Measurements from ENCODE around the gene OSBPL1A.

OSBPL1A gene

DNA sequence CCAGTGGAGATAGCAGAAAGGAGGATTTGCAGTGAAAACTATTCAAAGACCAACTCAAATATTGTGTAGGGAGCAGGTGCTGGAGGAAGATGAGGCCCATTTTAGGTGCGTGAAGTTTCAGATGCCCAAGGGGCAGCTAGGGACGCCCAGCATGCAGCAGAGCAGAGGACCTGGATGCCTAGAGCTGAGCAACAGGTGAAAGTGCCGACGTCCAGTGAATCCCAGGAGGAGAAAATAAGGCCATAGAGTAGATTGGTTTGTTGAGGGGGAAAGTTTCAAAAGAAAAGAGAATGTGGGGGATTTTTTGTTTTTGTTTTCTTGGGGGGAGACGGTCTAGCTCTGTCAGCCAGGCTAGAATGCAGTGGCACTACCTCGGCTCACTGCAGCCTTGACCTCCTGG is 53.1 kb downstream of the OSBPL1A start:
- no peak for FAIRE-seq

DNA sequence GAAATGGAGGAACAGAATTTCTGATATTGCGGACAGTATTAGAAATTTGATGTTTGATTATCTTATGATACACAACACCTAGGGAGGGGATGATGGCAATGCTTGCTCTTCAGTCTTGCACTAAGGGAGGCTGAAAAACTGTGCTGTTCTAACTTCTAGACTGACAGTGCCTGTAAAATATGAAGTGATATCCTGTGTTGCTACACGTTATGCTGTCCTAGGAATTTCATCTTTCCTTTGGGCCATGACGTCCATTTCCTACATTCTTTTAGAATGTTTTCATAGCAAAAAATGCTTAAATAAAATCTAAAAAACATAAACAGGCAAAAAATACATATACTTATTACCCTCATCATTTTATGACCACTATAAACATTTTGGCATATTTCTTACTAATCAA is 55.3 kb downstream of the OSBPL1A start:
- DNase-seq (ENCODE audit: low spot score) = no peak
- no peak for FAIRE-seq

More for the DNA sequence above, 53.1 kb downstream of the OSBPL1A start:
- DNase-seq (ENCODE audit: low spot score) = no peak

DNA sequence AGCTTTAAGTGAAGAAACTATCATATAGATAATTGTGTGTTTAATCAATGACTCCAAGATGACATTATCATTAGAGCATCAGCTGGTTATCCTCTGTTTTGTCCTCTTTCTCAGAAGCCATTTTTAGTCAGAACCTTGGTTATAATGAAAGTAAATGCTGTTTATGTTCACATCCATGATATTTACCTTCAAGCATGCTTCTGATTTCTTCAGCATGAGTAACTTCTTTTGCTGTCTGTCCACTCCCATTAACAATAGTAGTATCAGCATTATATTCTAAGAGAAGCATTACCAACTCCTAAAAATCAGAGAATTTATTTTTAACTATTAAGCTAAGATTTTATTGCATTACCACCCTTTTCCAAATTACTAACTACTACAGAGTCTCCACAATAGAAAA is 56.3 kb downstream of the OSBPL1A start:
- no peak for DNase-seq (ENCODE audit: low spot score)
- no peak for FAIRE-seq

DNA sequence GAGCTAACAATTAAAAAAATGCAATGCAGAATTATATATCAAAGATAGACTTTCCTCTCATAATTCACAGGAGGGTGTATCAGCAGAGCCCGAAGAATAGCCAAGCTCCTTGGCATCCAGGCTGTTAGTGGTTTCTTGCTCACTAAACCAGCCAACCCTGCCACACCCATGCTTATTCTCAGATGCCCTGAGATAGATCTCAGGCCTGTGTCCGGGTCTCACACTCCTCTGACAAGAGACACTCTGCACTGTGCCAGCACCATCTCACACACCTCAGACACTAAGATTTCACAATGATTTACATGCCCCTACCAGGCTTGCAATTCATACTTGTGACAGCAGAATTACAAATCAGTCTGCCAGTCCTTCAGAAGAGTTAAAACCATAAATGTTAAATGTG is 64.5 kb downstream of the OSBPL1A start:
- DNase-seq (ENCODE audit: low spot score) = no peak
- no peak for FAIRE-seq

DNA sequence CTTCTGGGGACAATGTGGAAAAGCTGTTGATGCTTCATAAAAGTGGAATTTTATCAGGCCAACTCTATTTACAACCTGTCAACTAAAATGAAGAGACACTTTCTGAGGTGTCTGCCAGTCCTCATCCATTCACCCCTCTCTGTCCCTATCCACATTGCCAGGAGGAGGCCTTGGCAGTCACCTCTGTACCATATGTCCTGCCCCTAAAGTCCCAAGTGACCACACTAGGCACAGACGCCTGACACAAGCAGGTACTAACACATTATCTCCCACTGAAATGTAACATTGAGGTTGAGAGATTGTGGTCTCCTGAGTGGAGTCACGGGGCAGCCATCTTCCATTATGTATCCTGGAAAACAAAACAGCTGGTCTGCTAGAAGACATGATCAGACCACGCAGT is 71.4 kb downstream of the OSBPL1A start:
- no peak for DNase-seq (ENCODE audit: low spot score)

DNA sequence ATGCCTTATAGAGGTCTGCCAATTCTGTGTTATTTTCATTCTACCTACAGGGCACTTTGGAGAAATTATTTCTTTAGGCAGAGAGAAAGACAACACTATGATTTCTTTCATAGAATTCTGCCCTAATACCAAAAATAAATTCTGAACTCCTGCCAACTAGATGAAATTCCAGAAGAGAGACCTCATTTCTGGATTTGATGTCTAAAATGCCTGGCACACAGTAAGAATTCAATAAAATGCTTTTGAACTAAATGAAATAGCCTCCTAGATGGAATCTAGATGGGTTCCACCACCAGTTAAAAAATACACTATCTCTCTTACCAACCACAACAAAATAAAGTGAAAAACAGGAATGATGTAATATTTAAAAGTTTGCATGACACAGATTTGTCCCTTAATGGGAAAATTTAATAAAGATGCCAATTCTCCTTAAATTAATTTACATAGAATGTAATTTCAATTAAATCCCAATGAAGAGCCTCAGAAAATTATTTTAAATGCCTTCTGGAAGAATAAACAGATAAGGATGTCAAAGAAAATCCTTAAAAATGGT is 75.0 kb downstream of the OSBPL1A start:
- FAIRE-seq = no peak
- no peak for DNase-seq (ENCODE audit: low spot score)

More for the DNA sequence above, 71.4 kb downstream of the OSBPL1A start:
- no peak for FAIRE-seq

DNA sequence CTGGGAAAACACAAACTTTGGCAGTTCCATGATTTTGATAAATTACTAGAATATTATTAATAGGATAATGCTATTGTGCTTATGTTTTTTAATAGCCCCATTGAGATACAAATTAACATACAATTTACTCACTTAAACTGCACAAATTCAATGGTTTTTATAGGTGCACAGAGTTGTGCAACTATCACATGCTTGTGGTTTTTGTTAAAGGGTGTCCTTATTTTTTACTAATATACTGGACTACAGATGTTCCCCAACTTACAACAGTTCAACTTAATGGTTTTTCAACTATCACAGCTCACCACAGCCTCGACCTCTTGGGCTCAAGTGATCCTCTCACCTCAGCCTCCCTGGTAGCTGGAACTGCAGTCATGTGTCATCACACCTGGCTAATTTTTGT is 76.6 kb downstream of the OSBPL1A start:
- FAIRE-seq (no peak), DNase-seq (ENCODE audit: low spot score) (no peak)

DNA sequence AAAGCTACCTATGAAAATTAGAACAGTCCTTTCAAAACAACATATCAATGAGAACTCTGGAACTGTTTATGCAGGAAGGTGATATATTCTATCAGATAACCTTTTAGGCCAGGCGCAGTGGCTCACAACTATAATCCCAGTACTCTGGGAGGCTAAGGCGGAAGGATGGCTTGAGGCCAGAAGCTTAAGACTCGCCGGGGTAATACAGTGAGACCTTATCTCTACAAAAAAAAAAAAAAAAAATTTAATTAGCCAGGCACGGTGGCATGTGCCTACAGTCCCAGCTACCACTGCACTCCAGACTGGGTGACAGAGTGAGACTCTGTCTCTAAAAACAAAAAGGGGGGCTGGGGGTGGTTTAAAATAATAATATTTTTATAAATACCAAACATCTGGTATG is 77.9 kb downstream of the OSBPL1A start:
- no peak for FAIRE-seq
- DNase-seq (ENCODE audit: low spot score) = no peak

DNA sequence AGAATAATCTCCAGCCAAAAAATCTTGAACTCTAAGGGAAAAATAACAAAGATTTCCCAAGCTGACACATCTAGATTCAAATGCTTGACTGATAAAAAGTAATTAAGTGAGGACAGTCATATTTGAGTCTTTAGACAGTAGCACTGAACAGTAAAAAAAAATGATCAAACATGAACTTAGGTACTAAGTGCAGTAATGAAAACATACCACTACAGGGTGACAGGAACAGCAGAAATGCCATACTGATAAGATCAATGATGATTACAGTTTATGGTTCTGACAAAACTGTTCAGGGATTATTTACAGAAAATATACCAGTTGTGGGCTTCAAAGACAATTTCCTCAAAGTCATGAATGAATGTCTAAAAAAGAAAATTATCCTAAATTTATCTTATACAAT is 80.3 kb downstream of the OSBPL1A start:
- DNase-seq (ENCODE audit: low spot score) (no peak), FAIRE-seq (no peak)

DNA sequence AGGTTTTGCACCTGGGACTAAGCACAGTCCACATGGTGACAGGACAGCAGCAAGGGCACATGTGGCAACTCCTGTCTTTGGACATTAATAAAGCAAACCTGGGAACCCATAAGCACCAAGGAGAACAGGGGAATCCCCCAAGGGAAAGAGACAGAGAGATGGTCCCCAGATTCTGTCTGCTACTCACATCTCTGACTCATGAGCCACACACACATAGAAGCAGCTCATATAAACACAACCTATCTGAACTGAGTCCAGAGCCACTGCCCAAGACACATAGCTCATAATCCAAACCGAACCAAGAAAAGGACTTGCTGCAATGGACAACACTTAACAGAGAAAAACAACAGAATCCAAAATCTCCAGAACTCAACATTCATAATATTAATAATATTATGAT is 82.5 kb downstream of the OSBPL1A start:
- DNase-seq (ENCODE audit: low spot score) (no peak), FAIRE-seq (no peak)

DNA sequence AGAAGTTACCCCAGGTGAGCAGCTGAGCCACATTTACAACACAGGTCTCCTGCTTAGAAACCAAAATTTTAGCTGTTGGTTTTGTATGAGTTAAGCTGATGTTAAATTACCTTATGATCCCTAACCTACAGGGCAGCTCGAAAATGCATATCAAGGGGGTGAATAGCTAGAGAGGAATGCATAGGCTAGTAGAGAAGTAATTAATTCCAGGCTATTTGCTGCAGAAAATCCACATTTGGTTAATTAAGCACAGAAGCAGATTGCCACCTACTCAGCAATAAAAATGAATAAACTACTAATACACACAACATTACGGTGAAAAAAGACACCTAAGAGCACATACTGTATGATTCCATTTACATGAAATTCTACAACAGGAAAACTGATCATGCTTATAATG is 91.4 kb downstream of the OSBPL1A start:
- no peak for DNase-seq (ENCODE audit: low spot score)
- no peak for FAIRE-seq

DNA sequence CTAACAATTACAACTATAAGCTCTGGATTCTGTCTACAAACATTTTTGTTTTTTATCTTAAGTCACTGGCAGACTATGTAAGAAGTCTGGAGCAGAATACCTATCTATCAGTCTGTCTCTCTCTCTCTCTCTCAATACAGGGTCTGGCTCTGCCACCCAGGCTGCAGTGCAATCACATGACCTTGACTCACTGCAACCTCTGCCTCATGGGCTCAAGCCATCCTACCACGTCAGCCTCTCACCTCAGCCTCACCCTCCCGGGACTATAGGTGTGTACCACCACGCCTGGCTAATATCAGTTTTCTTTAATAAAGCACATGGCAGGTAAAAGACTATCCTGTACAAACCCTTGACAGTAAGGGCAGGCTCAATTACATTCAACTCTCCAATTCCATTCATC is 96.9 kb downstream of the OSBPL1A start:
- no peak for DNase-seq (ENCODE audit: low spot score)
- FAIRE-seq = no peak

DNA sequence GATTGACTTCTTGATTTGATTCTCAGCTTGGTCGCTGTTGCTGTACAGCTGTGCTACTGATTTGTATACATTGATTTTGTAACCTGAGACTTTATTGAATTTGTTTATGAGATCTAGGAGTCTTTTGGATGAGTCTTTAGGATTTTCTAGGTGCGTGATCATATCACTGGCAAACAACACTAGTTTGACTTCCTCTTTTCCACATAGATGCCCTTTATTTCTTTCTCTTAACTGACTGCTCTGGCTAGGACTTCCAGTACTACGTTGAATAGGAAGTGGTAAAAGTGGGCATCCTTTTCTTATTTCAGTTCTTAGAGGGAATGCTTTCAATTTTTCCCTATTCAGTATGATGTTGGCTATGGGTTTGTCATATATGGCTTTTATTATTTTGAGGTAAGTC is 101.3 kb downstream of the OSBPL1A start:
- DNase-seq (ENCODE audit: low spot score) = no peak
- FAIRE-seq = no peak

DNA sequence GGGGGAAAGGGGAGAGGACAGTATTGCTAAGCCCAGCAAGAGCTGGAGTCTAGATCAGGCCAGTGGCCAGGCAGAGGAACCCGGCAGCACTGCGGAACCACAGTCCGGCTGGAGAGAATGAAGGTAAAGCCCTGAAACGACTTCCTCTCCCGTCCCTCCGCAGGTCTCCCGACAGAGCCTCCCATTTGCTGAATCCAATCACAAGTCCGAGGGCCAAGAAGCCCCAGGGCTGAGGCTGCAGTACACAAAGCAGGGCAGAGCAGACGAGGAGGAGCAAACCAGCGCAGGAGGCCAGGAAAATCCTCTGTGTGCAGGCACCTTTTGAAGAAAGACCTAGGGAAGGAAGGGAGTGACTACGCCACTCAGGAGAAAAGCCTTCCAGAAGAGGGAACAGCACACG is 104.4 kb downstream of the OSBPL1A start:
- DNase-seq (ENCODE audit: low spot score) = no peak
- no peak for FAIRE-seq

DNA sequence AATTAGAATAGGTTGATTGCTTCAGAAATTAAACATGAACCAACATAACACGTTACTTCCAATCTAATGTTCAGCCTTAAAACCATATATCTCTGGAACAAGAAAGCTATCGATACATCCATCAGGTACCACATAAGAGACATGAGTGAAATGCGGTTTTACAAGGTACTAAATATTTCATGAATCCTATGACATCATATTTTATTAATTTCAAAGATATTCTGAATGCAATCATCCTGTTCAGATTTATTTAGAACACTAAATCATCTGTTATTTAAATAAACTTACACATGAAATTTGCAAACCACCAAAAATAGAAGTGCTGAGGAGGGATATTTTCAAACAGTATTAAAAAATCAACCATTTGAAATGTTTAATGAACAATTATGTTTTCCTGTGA is 119.0 kb downstream of the OSBPL1A start:
- DNase-seq (ENCODE audit: low spot score) = no peak
- no peak for FAIRE-seq

DNA sequence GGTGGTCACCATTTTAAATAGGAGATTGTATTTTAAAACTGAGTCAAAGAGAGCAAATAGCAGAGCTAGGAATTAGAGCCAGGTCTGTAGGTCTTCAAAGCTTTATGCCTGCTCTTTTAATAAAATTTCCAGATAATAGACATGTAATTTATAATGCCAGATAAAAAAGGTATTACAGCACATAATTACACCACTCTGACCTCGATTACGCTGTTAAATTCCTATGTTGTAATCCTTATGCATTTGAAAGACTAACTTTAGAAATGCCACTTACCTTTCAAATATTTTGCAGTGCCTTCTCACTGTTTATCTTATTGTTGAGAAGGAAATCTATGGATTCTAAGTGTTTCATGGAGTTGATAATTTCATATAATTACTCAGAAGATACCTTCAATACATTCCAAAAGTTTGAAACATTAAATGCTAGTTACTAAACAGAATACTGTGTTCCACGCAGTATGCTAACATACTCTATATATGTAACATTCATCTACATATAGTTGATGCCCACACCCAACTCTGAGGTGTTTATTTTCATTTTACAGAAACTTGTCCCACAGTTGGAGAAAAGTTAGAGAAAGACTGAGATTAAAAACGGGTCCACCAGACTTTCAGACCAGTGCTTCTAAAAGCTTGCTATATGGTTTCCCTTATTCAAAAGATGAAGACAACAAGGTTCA is 120.0 kb downstream of the OSBPL1A start:
- DNase-seq (ENCODE audit: low spot score) (no peak), FAIRE-seq (no peak)

DNA sequence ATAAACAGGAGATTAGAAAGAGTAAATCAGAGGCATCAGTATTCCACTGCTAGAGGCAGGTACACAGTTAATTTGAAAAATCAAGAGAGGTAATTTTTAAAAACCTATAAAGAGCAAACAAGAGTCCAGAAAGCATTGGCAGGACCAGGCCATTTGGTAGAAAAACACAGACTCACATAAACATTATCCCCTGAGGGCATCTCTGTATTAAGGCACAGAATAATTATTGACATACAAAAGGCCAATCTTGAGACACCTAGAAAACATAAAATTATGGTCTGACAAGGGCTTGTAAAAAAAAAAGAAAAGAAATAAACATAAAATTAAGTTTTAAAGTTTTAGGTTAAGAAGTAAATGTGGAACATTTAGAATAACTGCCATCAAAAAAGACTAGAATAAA is 120.6 kb downstream of the OSBPL1A start:
- DNase-seq (ENCODE audit: low spot score) = no peak
- FAIRE-seq = no peak

DNA sequence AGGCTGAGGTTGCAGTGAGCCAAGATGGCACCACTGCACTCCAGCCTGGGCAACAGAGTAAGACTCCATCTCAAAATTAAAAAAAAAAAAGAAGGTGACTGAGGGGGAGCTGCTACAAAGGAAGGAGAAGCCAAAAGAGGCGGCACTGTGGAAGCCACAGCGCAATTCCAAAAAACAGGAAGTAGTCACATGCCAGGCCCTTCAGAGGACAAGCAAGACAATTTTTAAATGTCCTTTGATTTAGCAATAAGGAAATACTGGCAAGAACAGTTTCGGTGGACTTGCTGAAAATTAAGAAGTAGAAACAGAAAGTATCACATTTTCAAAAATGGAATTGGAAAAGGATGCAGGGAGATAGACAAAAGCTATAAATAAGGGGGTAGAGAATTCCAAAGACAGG is 122.8 kb downstream of the OSBPL1A start:
- DNase-seq (ENCODE audit: low spot score) = no peak
- FAIRE-seq = no peak

DNA sequence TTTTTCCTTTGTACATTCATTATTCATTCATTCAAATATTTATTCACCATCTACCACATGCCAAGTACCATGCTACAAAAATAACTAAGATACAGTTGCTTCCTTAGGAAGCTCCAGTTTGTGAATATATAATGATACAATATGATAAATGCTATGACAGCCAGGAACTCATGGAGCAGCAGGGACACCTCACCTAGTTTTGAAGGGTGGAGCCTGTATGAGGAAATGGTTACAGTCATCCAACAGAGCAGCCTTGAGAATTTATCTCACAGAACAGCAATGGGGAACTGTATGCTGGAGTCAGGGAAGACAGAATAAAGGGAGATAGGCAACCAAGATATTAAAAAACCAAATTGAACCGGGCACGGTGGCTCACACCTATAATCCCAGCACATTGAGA is 124.0 kb downstream of the OSBPL1A start:
- FAIRE-seq = no peak
- no peak for DNase-seq (ENCODE audit: low spot score)

DNA sequence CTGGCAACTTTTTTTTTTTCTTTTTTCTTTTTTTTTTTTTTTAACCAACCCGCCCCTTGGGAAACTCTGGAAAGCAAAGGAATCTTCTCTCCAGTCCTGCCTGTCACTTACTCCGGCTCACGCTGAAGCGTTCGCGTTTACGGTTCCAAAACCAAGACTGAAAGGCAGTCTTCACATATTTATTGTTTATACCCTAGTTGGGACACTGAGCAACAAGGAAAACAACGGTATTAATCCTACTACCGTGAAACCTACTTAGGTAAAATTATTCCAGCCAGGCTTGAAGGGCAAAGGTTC is 125.4 kb downstream of the OSBPL1A start:
- no peak for FAIRE-seq
- DNase-seq (ENCODE audit: low spot score) = no peak

DNA sequence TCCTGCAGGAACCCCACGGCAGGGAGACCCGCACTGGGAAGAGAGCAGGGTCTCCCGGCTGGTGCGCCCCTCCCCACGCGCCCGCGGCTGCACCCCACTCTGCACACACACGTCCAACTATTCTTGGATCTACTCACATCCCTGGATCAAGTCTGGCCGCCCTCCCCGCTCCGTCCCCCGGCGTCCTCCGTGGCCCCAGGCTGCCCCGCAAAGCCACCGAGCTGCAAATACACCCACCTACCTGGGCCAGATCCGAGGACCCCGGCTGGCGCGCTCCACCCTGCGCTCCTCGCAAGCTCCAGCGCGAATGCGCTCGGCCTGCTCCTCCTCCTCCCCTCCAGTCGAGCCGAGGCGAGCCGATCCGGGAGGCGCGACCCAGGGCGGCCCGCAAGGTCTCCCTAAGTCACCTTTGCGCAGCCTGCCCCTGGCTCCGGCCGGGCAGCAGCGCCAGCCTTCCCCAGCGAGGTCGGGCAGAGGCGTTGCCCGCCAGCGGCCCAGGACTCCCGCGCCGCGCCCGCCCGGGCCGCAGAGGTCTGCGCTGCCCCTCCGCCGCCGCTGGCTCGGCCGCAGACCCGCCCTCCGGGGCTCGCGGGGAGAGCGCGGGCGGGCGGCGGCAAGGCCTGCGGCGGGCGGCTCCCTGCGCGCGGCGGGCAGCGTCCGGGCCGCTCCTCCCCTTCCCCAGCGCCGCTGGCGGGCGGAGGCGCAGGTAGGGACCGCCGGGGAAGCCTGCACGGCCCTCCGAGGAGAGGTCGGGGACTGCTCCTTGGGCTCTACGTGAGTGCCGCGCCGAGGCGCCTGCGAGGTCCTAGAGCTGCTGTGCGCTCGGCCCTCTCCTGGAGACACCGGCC is 126.0 kb downstream of the OSBPL1A start:
- FAIRE-seq = no peak
- DNase-seq (ENCODE audit: low spot score) = no peak

DNA sequence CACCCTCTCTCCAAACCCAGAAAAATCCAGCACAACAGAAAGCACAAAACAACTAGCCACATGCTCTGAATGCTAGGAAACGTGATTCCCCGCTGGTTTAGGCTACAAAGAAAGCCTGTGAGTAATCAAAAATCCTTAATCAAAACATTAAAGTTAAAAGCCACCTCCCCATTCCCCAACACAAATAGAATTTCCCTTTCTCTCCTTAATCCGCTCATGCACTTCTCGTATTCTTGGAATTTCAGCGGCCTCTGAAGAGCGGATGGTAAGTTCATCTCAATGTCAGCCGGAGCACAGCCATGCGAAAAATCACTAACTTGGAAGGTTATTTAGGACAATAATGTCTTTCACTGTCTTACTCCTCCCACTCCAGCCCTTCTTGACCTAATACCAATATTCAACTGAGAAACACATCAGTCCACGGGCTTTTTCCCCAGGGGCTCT is 126.7 kb downstream of the OSBPL1A start:
- FAIRE-seq = no peak
- DNase-seq (ENCODE audit: low spot score) = no peak

DNA sequence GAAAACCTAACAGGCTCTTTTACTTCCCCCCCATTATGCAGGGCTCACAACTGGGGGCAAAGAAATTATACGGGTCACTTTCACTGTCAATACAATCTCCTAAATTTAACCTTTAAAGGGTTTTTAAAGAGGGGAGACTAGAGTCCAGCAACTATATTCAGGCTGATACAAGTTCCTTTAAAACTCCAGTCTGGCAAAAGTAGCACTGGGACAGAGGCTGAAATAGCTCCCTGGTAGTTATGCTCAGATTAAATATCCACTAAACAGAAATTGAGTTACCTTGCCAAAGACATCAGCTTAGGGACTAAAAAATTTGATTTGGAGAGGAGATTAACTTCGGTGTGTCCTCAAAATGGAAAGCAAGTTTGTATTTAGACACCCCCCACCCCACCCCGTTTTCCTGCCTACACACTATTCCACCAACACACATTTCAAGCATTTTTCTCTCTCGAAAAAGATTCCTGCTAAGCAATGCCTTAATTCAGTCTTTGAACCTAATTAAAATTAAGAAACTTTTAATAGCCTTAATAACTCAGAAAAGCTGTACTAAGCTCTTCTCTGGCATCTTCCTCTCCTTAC is 127.2 kb downstream of the OSBPL1A start:
- DNase-seq (ENCODE audit: low spot score) = no peak
- no peak for FAIRE-seq

Measured in RCC 7860 (cell line).